GM21529 (cell line): ENCODE results near the gene TXNDC8.
A peak's percentile ranks its signal among the peaks of the same experiment; 100 is the strongest.
"Not testable (repeated sequence)": the region's sequence is repeated elsewhere in the genome, so short reads cannot be mapped to it uniquely, and the experiment has no call there.

Experiments used
- ATAC-seq: cut with Tn5 transposase; IDR thresholded peaks from one replicate; pipeline ENCODE4 v1.9.1; 2021; ENCODE audit not compliant: unreplicated experiment

Gene TXNDC8

DNA sequence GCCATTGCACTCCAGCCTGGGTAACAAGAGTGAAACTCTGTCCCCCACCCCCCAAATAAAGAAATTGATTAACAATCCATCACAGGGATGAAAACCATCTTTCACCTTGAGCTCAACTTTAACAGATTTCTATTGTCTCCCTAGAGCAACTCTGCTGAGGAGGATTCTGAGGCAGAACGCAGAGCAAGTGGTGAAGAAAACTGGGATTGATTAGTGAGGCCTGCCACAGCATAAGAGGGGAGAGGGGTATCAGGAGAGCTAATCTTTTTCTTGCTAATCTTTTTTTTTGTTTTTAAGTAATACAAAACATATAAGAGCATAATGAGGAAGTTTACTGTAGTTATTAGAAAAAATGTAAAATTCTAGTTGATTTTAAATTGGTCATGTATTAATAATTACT lies 8.9 kb downstream of the TXNDC8 start:
- ATAC-seq = no peak

DNA sequence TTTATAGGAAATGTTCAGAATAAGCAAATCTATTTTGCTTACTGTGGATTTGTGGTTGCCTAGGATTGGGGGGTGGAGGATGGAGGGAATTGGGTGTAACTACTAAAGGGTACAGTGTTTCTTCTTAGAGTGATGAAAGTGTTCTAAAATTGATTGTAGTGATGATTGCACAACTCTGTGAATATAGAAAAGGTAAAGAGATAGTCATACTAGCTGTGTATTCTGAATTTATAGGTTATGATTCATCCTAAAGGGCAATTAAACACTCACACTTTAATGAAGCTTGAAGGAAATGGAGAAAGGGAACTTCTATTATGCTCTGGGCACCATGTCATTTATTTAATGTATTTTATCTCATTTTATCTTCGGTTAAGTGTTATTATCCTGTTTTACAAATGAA lies 9.9 kb downstream of the TXNDC8 start:
- no peak for ATAC-seq

DNA sequence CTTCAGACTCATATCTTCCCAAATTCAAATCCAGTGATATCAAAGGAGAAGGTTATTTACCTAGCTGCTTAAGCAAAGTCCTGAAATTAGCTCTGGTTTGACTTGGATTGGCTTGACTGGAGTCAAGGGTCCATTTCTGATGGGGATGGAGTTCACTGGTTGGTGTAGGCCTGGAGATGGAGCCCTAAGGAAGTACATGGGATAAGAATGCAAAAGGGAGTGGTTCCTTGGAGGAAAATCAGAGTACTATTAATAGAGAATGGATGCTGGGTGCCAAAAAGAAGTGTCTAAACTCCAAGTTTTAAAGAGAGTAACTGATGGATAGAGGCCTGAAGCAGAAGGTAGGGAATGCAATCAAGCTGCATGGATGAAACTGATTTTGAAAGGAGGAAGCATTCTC lies 13.8 kb downstream of the TXNDC8 start:
- ATAC-seq = no peak

DNA sequence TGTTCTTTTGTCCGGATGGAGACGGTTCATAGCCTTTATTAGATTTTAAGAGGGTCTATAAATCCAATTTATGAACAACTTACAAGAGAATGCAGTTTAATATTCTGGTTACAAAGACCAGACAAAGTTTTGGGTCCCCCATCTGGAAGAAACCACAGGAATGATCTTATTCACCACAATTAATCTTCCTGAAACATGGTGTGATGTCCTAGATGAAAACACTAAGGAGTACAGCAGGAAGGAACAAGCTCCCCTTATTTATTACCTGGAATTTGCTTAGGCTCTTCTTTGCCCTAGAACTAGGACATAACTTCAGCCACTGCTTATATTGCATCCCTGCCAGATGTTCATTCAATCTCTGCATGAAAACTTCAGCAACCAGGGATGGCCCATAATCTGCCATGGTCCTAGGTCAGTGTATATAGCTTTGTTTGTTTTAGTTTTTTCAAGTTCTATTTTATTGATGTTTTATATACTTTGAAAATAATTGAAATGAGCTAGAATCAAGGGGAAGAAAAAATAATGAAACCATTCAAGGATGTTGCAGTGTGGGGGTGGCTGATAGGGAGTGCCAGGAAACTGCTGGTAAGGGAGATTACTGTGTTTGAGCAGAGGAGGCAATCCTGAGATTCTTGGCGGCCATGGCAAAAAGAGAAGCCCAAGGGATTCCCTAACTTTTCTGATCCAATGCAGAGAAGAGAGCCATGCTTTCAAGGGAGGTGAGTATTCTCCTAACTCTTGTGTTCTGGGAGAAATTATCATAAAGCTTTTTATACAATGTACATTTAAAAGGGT lies 16.8 kb downstream of the TXNDC8 start:
- no peak for ATAC-seq

DNA sequence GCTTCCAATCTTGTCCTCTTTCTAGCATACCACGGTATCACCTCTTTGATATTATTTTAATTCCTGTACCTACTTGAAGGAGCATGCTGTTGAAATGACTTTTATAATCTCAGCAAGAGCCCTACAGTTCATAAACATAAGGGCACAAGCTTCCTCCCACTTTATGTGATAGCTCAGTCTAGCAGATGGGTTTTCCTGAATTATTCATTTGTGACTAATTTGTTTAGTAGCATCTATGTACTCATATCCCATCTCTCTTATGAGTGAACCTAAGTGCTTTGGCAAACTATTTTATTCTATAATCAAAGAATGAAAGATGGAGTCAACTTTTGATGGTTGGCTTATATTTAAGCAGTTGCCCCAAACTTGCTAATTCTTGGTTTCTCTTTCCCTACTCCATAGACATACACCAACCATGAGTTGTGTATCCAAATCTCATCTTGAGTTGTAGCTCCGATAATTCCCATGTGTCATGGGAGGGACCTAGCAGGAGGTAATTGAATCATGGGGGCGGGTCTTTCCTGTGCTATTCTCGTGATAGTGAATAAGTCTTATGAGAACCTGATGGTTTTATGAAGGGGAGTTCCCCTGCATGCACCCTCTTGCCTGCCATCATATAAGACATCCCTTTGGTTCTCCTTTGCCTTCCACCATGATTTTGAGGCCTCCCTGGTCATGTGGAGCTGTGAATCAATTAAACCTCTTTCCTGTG lies 17.7 kb downstream of the TXNDC8 start:
- ATAC-seq = no peak

DNA sequence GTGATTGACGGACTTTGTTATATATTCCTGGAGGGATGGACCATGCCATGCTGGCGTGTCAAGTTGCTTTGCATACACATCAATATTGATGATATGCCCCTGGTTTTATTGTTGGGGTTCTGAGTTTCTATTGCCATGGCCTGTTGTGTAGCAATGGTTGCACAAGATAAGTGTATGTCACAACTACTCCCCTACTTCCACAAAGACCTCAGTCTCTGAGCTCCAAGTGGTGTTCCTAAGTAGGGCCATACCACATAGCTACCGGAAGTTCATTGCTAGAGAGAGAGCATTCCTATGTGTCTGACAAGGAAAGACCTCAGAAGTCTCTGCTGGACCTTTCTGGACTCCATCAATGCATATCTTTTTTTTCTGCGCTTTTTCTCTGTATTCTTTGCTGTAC lies 19.8 kb downstream of the TXNDC8 start:
- ATAC-seq = no peak

DNA sequence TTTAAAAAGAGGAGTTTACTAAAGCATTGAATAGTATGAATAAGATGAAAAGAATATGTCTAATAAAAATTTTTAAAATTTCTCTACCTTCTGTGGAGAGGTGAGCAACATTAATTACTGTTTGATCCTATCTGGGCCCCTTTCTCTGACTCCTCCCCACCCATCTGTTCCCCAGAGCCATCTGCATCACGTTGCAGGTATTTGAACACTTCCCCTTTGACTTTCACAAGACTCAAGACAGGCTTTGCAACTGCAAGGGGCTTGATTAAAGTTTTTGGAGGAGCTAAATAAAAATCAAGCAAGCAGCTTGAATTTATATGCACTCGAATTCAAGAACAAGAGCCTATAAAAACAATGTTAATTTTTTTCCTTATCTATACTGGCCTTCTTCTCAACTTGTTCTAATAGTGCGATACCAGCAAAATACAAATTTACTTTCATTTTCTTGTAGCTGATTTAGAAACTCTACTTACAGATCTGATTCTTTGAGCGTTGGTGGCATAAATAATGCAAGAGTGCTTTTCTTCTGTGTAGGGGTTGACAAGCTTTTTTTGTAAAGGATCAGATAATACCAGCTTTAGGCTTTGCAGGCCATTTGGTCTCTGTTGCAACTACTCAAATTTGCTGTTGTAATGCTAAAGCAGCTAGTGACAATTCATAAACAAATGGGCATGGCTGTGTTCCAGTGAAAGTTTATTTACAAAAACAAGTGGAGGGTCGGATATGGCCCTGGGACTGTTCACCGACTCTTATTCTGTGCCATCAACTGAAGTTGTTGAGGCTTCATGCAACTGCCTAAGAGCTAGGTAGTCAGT lies 21.2 kb downstream of the TXNDC8 start:
- ATAC-seq = peak; percentile 98

GRCh38 chr9:110311978-110312377 lies 25.7 kb downstream of the TXNDC8 start:
- not testable (repeated sequence) for ATAC-seq

GRCh38 chr9:110309681-110310080 lies 28.0 kb downstream of the TXNDC8 start:
- ATAC-seq = no peak

GRCh38 chr9:110308633-110309038 lies 29.0 kb downstream of the TXNDC8 start:
- peak; percentile 79 for ATAC-seq

- no peak for ATAC-seq
Measured at GRCh38 chr9:110307191-110307590, 30.5 kb downstream of the TXNDC8 start.

- ATAC-seq = no peak
Measured at GRCh38 chr9:110303133-110303532, 34.5 kb downstream of the TXNDC8 start.

GRCh38 chr9:110298043-110298605 lies 39.5 kb downstream of the TXNDC8 start:
- no peak for ATAC-seq

GRCh38 chr9:110293248-110293647 lies 44.4 kb downstream of the TXNDC8 start:
- ATAC-seq = no peak

- ATAC-seq = no peak
Measured at GRCh38 chr9:110291921-110292557, 45.6 kb downstream of the TXNDC8 start.

GRCh38 chr9:110290001-110290400 lies 47.7 kb downstream of the TXNDC8 start:
- no peak for ATAC-seq

- ATAC-seq = no peak
Measured at GRCh38 chr9:110288503-110288902, 49.2 kb downstream of the TXNDC8 start.

DNA sequence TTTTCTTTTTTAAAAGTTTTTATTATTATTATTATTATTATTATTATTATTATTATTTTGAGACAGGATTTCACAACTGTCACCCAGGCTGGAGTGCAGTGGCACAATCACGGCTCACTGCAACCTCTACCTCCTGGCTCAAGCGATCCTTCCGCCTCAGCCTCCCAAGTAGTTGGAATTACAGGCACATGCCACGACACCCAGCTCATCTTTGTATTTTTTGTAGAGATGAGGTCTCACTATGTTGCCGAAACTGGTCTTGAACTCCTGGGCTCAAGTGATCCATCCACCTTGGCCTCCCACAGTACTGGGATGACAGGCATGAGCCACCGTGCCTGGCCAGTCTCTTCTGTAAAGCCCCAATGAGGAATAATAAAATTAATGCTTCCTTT lies 50.4 kb downstream of the TXNDC8 start:
- ATAC-seq = no peak

DNA sequence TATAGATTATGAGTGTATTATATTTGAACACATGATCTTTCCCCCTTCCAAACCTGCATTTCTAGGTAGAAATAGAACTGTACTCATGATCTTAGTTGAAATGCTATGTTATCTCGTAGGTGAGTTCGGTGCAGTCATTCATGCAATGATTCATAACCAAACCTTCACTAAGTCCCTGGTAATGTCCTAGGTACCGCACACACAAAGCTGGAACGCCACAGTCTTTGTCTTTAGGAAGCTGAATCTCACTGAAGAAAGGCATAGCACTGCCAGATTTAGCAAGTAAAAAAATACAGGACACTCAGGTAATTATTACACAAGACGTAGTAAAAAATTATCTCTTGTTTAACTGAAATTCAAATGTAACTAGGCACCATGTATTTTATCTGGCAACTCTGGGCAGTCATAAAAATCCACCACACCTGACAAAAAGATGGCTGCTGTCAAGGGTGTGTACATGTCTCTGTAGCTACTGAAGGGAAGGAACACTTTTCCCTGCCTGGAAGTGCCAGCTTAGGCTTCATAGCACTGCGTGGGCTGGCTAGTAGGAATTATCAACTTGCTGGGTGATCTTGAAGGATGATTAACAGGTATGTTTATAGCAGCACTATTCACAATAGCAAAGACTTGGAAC lies 53.3 kb downstream of the TXNDC8 start:
- no peak for ATAC-seq

- no peak for ATAC-seq
Measured at GRCh38 chr9:110283751-110284150, 53.9 kb downstream of the TXNDC8 start.

GRCh38 chr9:110282739-110283081 lies 55.0 kb downstream of the TXNDC8 start:
- no peak for ATAC-seq
